HepG2 (cell line): Measurements from ENCODE around the gene CRYZL1. TPM values are rescaled to one million over a fixed set of nuclear protein-coding genes. Genes with fewer than 3 reads are reported as not detected.

Experiments used
- AHR ChIP-seq: IDR thresholded peaks from 2 replicates; pipeline ENCODE4 v1.6.1; 2018; ENCODE audit warnings: missing genetic modification reagents, missing compliant biosample characterization
- AKAP8 ChIP-seq: sonication (generic); formaldehyde crosslinking; IDR thresholded peaks from 2 replicates; pipeline ENCODE4 v1.5.1; 2020; ENCODE audit warnings: mild to moderate bottlenecking, missing genetic modification reagents
- ATF1 ChIP-seq: IDR thresholded peaks from 2 replicates; pipeline ENCODE4 v1.6.1; 2016; ENCODE audit warnings: mild to moderate bottlenecking, control low read depth
- HMG20A ChIP-seq: IDR thresholded peaks from 2 replicates; pipeline ENCODE4 v1.6.1; 2016; ENCODE audit warnings: borderline replicate concordance
- IKZF5 ChIP-seq: IDR thresholded peaks from 2 replicates; pipeline ENCODE4 v1.6.1; 2018; ENCODE audit warnings: missing genetic modification reagents, mild to moderate bottlenecking, missing compliant biosample characterization
- IRF9 ChIP-seq: sonication (generic); formaldehyde crosslinking; IDR thresholded peaks from 2 replicates; pipeline ENCODE4 v1.8.0; 2022; ENCODE audit warnings: missing genetic modification reagents, mild to moderate bottlenecking, borderline replicate concordance
- POLR2AphosphoS5 ChIP-seq: IDR thresholded peaks from 2 replicates; pipeline ENCODE4 v1.6.1; 2012; ENCODE audit warnings: low read depth, low read length
- PPARG ChIP-seq: conservative IDR thresholded peaks from 2 replicates; pipeline ENCODE4 v1.6.1; 2016; ENCODE audit warnings: missing biosample characterization, missing genetic modification reagents
- RFX3 ChIP-seq: IDR thresholded peaks from 2 replicates; pipeline ENCODE4 v1.6.1; 2016; ENCODE audit warnings: missing biosample characterization, missing genetic modification reagents
- ZFP37 ChIP-seq: sonication (generic); formaldehyde crosslinking; IDR thresholded peaks from 2 replicates; pipeline ENCODE4 v1.4.0; 2020; ENCODE audit warnings: missing genetic modification reagents, borderline replicate concordance
- ZNF276 ChIP-seq: sonication (generic); formaldehyde crosslinking; IDR thresholded peaks from 2 replicates; pipeline ENCODE4 v1.4.0; 2020; ENCODE audit warnings: mild to moderate bottlenecking, low read depth, missing genetic modification reagents
- ZNF770 ChIP-seq: sonication (generic); formaldehyde crosslinking; IDR thresholded peaks from 2 replicates; pipeline ENCODE4 v1.5.0; 2020; ENCODE audit warnings: mild to moderate bottlenecking, missing genetic modification reagents
- ZNF879 ChIP-seq: sonication (generic); formaldehyde crosslinking; IDR thresholded peaks from 2 replicates; pipeline ENCODE4 v1.8.1; 2023; ENCODE audit warnings: missing genetic modification reagents
- polyA plus RNA-seq, 8 experiments: library from polyadenylated mRNA; depleted of rRNA in 3 of 8; stranded (reverse) in 7 of 8; unstranded in 1 of 8; fragments of >200 nt; fragmentation: Illumina TruSeq in 4 of 8; extraction: Trizol in 4 of 8; gene quantifications; 2 replicates each; pipeline versions ENCODE4 v1.2.1 to v1.2.3, GENCODE V29; 2011 to 2016; ENCODE audit warnings: low read depth in 4 of 8, missing spikeins in 1 of 8, mixed read lengths in 1 of 8; ENCODE audit not compliant: insufficient read depth in 1 of 8
- total RNA-seq, 5 experiments: library from RNA; depleted of rRNA; stranded (reverse); fragments of >200 nt; fragmentation: Illumina TruSeq; extraction: Trizol; gene quantifications; 2 replicates each; pipeline ENCODE4 v1.2.3, GENCODE V29; 2016; ENCODE audit warnings: low read depth in 1 of 5
- TF ChIP-seq, protein P1 (sequence below): sonication (generic); formaldehyde crosslinking; IDR thresholded peaks from 2 replicates; pipeline ENCODE4 v1.4.0; 2020; ENCODE audit warnings: mild to moderate bottlenecking, missing genetic modification reagents, borderline replicate concordance
- TF ChIP-seq, protein P2 (sequence below): sonication (generic); formaldehyde crosslinking; IDR thresholded peaks from 2 replicates; pipeline ENCODE4; 2020; ENCODE audit warnings: missing genetic modification reagents, mild to moderate bottlenecking, borderline replicate concordance
- TF ChIP-seq, protein P3 (sequence below): sonication (generic); formaldehyde crosslinking; IDR thresholded peaks from 2 replicates; pipeline ENCODE4 v1.8.1; 2023; ENCODE audit warnings: mild to moderate bottlenecking, inconsistent platforms, moderate library complexity, missing genetic modification reagents, borderline replicate concordance

CRYZL1 gene
- total and polyA plus RNA-seq, 2 of the 13 experiments (the other 11 are each of a cell fraction or from before 2014, with no cell fraction given): 20.3 to 27.7 TPM

DNA sequence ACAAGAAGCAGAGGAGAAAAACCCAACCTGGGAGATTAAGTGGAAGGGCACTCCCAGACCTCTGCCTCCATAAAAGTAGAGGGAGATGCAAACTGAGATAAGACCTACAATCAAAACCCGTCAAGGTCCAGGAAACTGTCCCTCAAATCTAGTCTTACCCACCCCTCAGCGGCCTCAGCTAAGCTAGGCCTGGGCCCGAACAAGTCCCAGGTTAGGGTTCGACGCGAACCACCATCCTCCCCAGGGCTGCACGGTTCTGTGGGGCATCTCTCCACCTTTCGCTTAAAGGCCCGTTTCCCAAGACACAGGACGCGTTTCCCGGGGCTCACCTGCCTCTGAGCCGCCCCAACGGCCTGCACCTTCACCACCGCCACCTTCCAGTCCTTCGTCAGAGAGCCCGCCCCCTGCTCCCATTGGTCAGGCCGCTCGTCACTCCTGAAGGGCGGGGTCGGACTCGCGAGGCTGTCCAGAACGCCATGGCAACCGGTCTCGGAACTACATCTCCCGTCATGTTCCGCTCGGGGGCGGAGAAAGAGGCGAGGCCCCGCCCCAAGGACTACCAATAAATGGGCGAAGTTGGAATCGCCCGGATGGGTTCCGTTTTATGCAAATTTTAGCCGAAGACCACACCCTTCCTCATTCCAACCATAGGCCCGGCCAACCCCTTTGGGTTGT lies at the start of gene CRYZL1 (continued):
- TF ChIP-seq ZNF276 (peak; percentile 37; the same call in 1 of the 2 replicates), POLR2AphosphoS5 (peak; percentile 65), HMG20A (CRISPR knock-in tag) (no peak), PPARG (CRISPR knock-in tag) (no peak), ATF1 (CRISPR knock-in tag) (peak; percentile 75), IKZF5 (CRISPR knock-in tag) (0 out of 2 replicates have a peak, but pooled peaks have one; percentile 0), IRF9 (CRISPR knock-in tag) (peak; percentile 52; the same call in 1 of the 2 replicates), ZNF770 (CRISPR knock-in tag) (no peak), ZFP37 (CRISPR knock-in tag) (peak; percentile 27; the same call in 1 of the 2 replicates), RFX3 (CRISPR knock-in tag) (peak; percentile 92), AKAP8 (CRISPR knock-in tag) (0 out of 2 replicates have a peak, but pooled peaks have one; percentile 51), AHR (no peak), ZNF879 (CRISPR knock-in tag) (no peak)
- TF ChIP-seq, protein P1, sequence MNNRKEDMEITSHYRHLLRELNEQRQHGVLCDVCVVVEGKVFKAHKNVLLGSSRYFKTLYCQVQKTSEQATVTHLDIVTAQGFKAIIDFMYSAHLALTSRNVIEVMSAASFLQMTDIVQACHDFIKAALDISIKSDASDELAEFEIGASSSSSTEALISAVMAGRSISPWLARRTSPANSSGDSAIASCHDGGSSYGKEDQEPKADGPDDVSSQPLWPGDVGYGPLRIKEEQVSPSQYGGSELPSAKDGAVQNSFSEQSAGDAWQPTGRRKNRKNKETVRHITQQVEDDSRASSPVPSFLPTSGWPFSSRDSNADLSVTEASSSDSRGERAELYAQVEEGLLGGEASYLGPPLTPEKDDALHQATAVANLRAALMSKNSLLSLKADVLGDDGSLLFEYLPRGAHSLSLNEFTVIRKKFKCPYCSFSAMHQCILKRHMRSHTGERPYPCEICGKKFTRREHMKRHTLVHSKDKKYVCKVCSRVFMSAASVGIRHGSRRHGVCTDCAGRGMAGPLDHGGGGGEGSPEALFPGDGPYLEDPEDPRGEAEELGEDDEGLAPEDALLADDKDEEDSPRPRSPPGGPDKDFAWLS: 0 out of 2 replicates have a peak, but pooled peaks have one; percentile 52
- TF ChIP-seq, protein P2, sequence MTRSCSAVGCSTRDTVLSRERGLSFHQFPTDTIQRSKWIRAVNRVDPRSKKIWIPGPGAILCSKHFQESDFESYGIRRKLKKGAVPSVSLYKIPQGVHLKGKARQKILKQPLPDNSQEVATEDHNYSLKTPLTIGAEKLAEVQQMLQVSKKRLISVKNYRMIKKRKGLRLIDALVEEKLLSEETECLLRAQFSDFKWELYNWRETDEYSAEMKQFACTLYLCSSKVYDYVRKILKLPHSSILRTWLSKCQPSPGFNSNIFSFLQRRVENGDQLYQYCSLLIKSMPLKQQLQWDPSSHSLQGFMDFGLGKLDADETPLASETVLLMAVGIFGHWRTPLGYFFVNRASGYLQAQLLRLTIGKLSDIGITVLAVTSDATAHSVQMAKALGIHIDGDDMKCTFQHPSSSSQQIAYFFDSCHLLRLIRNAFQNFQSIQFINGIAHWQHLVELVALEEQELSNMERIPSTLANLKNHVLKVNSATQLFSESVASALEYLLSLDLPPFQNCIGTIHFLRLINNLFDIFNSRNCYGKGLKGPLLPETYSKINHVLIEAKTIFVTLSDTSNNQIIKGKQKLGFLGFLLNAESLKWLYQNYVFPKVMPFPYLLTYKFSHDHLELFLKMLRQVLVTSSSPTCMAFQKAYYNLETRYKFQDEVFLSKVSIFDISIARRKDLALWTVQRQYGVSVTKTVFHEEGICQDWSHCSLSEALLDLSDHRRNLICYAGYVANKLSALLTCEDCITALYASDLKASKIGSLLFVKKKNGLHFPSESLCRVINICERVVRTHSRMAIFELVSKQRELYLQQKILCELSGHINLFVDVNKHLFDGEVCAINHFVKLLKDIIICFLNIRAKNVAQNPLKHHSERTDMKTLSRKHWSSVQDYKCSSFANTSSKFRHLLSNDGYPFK (CRISPR knock-in tag): peak; percentile 72; the same call in 1 of the 2 replicates
- TF ChIP-seq, protein P3, sequence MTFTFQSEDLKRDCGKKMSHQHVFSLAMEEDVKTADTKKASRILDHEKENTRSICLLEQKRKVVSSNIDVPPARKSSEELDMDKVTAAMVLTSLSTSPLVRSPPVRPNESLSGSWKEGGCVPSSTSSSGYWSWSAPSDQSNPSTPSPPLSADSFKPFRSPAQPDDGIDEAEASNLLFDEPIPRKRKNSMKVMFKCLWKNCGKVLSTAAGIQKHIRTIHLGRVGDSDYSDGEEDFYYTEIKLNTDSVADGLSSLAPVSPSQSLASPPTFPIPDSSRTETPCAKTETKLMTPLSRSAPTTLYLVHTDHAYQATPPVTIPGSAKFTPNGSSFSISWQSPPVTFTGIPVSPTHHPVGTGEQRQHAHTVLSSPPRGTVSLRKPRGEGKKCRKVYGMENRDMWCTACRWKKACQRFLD (CRISPR knock-in tag): no peak
